AG20443 (cell line): ENCODE data around the gene OTUB2.

Experiments used
- DNase-seq: peaks from one replicate; pipeline ENCODE4 v3.0.0; 2012; ENCODE audit warnings: low spot score, mixed read lengths

Gene OTUB2

GRCh38 chr14:94021416-94022157 lies 4.6 kb upstream of the OTUB2 start:
- DNase-seq, result no peak

- DNase-seq, result no peak
These were observed 3.4 kb upstream of the OTUB2 start for GRCh38 chr14:94022532-94023411.

GRCh38 chr14:94024549-94024948 lies 1.6 kb upstream of the OTUB2 start:
- DNase-seq, result no peak

GRCh38 chr14:94025720-94026119 lies 420 bp upstream of the OTUB2 start:
- DNase-seq, result no peak

GRCh38 chr14:94026889-94027469 lies 839 bp downstream of the OTUB2 start:
- no peak for DNase-seq

- no peak for DNase-seq
These were observed 1.7 kb downstream of the OTUB2 start for GRCh38 chr14:94027566-94028449.

- DNase-seq, result no peak
These were observed 2.3 kb downstream of the OTUB2 start for GRCh38 chr14:94028450-94028826.

GRCh38 chr14:94029265-94029664 lies 3.1 kb downstream of the OTUB2 start:
- DNase-seq, result no peak

GRCh38 chr14:94029671-94030203 lies 3.6 kb downstream of the OTUB2 start:
- no peak for DNase-seq

GRCh38 chr14:94030571-94030970 lies 4.4 kb downstream of the OTUB2 start:
- no peak for DNase-seq

- no peak for DNase-seq
These were observed 5.2 kb downstream of the OTUB2 start for GRCh38 chr14:94031161-94031882.

GRCh38 chr14:94031883-94032279 lies 5.7 kb downstream of the OTUB2 start:
- DNase-seq, result no peak

GRCh38 chr14:94034886-94035285 lies 8.7 kb downstream of the OTUB2 start:
- DNase-seq, result no peak

- DNase-seq, result peak; percentile 88
These were observed 10.4 kb downstream of the OTUB2 start for GRCh38 chr14:94036313-94037167.

GRCh38 chr14:94037954-94038353 lies 11.8 kb downstream of the OTUB2 start:
- no peak for DNase-seq

GRCh38 chr14:94038510-94038909 lies 12.4 kb downstream of the OTUB2 start:
- no peak for DNase-seq

GRCh38 chr14:94038921-94039629 lies 12.9 kb downstream of the OTUB2 start:
- DNase-seq, result no peak

GRCh38 chr14:94040247-94040646 lies 14.1 kb downstream of the OTUB2 start:
- DNase-seq, result no peak

- DNase-seq, result no peak
These were observed 14.7 kb downstream of the OTUB2 start for GRCh38 chr14:94040796-94041195.
